ENCODE data around the gene OPA1. TPM values are rescaled to one million over a fixed set of nuclear protein-coding genes. Genes with fewer than 3 reads are reported as not detected.

OPA1 gene
- total and polyA plus RNA-seq, 2 experiments from 2014 or later = 24.9 to 89.9 TPM

GRCh38 chr3:193744822-193745684, 152.0 kb downstream of the OPA1 start:
- H3K4me2 ChIP-seq = no peak overlapping the region
- TF ChIP-seq ETS1 (IDR thresholded peaks at IDR 0.05) (no peak), ZNF462 (CRISPR knock-in tag; IDR thresholded peaks at IDR 0.05) (no peak), NANOG (IDR thresholded peaks at IDR 0.05; ENCODE audit: borderline replicate concordance) (no peak), POLR2AphosphoS5 (IDR thresholded peaks at IDR 0.05; ENCODE audit: low read depth) (no peak), EZH2 (IDR thresholded peaks at IDR 0.05; ENCODE audit: low read depth, unreplicated experiment) (no peak), ZNF114 (CRISPR knock-in tag; IDR thresholded peaks at IDR 0.05) (no peak), ZNF331 (CRISPR knock-in tag; IDR thresholded peaks at IDR 0.05; ENCODE audit: low read depth) (no peak), CTCF (conservative IDR thresholded peaks at IDR 0.05; ENCODE audit: low read depth in 2 of 2) (no peak), EZH2phosphoT487 (IDR thresholded peaks at IDR 0.05; ENCODE audit: unreplicated experiment) (no peak), REST (IDR thresholded peaks at IDR 0.05; ENCODE audit: unreplicated experiment) (no peak), CREB1 (CRISPR knock-in tag; IDR thresholded peaks at IDR 0.05; ENCODE audit: low read depth) (no peak), STAT1 (IDR thresholded peaks at IDR 0.05; ENCODE audit: unreplicated experiment) (no peak), JUNB (IDR thresholded peaks at IDR 0.05; ENCODE audit: unreplicated experiment) (no peak)
- DNase-seq (ENCODE audit: low spot score) (no peak), ATAC-seq (peak; percentile 29)
- no peak overlapping the region for H3K27ac ChIP-seq (ENCODE audit: low read depth)
- H3K79me2 ChIP-seq (replicated peaks; ENCODE audit: insufficient read depth) = no peaks in the 10 kb centered on the region
- Mint-ChIP-seq H3K4me1 (peaks cover 29% of the 10 kb centered on the region), H3K9me3 (no peaks in the 10 kb centered on the region), H3K4me3 (no peak overlapping the region), H3K36me3 (ENCODE audit: low read depth) (no peaks in the 10 kb centered on the region), H3K27ac (no peak overlapping the region), H3K27me3 (ENCODE audit: insufficient read depth, low read depth, poor library complexity) (peaks cover 3% of the 10 kb centered on the region)
- peak overlapping the region; percentile 88 for H2AFZ ChIP-seq
- H3K4me3 ChIP-seq = no peak overlapping the region
- H4K20me1 ChIP-seq (replicated peaks; ENCODE audit: insufficient read depth) = no peaks in the 10 kb centered on the region
- H3K27me3 ChIP-seq (ENCODE audit: insufficient read depth) = no peaks in the 10 kb centered on the region
- H3K4me1 ChIP-seq (ENCODE audit: insufficient read depth) = peaks cover 11% of the 10 kb centered on the region
- no peaks in the 10 kb centered on the region for H3K9me2 ChIP-seq (ENCODE audit: insufficient read depth)
- no peaks in the 10 kb centered on the region for H3K36me3 ChIP-seq (ENCODE audit: insufficient read depth)
- no peaks in the 10 kb centered on the region for H3F3A ChIP-seq (replicated peaks; ENCODE audit: low read depth)

All from GM23338 (cell line).